Progenitor cell of endocrine pancreas (in vitro differentiated cells): ENCODE measurements around the gene LRRC59. TPM values are rescaled to one million over a fixed set of nuclear protein-coding genes. Genes with fewer than 3 reads are reported as not detected.

Source experiments
- DNase-seq: peaks from one replicate; pipeline ENCODE4 v3.0.0; 2021; ENCODE audit warnings: low spot score; ENCODE audit not compliant: unreplicated experiment
- H3K27ac Mint-ChIP-seq: 2 replicates; pipeline ENCODE4 v1.8.0; 2021; ENCODE audit warnings: mild to moderate bottlenecking, moderate library complexity, mixed read lengths
- H3K27me3 Mint-ChIP-seq: 2 replicates; pipeline ENCODE4 v1.8.0; 2021; ENCODE audit warnings: mixed read lengths
- H3K36me3 Mint-ChIP-seq: 2 replicates; pipeline ENCODE4 v1.8.0; 2022; ENCODE audit warnings: mixed read lengths; ENCODE audit not compliant: insufficient read depth
- H3K4me1 Mint-ChIP-seq: 2 replicates; pipeline ENCODE4 v1.8.0; 2021; ENCODE audit warnings: low read depth, mixed read lengths
- H3K4me3 Mint-ChIP-seq: 2 replicates; pipeline ENCODE4 v1.8.0; 2021; ENCODE audit warnings: low read depth, mild to moderate bottlenecking, moderate library complexity, mixed read lengths
- H3K9me3 Mint-ChIP-seq: 2 replicates; pipeline ENCODE4 v1.8.0; 2021; ENCODE audit warnings: low read depth, mixed read lengths
- total RNA-seq: library from RNA; stranded (reverse); gene quantifications from 2 replicates; pipeline ENCODE4 v1.2.1, GENCODE V29; 2021
- TF ChIP-seq, protein P1 (sequence below): fragments of 200-600 bp; sonication (generic); IDR thresholded peaks from one replicate; pipeline ENCODE4 v1.5.0; 2021; ENCODE audit warnings: antibody characterized with exemption, mild to moderate bottlenecking; ENCODE audit not compliant: unreplicated experiment

LRRC59 gene
- total RNA-seq, 1 donor from 2014 or later = 55.2 TPM

DNA sequence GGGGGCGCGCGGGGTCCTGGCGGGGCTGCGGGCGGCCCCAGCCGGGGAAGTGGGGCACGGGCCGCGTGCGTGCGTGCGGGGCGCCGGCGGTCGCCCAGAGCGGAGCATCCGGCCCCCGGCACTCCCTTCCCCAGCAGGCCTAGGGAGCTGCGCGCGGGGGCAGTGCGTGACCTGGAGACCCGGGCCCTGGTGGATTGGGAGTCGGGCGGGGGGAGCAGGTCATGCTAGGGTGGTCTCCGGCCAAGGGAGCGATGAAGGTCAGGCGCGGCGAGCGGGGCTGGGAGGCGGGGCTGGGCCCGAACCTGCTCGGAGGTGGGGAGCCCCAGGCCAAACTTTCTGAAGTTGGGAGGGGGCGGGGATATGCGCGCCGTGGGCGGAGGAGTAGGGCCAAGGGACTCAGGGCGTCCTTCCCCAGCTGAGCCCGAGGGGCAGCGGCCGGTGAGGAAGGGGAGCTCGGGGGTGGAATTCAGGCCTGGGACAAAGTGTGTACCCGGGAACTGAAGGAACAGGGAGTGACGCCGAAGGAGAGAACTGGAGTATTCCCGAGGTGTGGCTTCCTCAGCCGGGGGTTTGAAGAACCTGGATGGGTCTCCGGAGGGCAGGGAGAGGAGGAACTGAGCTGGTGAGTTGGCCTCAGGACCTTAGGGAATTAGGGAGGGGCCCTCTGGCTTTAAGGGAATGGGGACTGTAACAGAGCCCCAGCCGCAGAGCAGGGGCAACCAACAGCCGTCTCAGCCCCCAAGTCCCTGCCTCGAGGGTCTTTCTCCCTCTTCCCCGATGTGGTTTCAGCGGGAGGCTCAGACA lies 50.8 kb downstream of the LRRC59 start:
- Mint-ChIP-seq H3K4me3 (peak overlapping the region; percentile 90), H3K9me3 (no peaks in the 10 kb centered on the region), H3K36me3 (no peaks in the 10 kb centered on the region), H3K27ac (peak overlapping the region; percentile 93), H3K4me1 (peaks cover 10% of the 10 kb centered on the region), H3K27me3 (peaks cover 14% of the 10 kb centered on the region)
- DNase-seq = peak; percentile 50
- TF ChIP-seq, protein P1, sequence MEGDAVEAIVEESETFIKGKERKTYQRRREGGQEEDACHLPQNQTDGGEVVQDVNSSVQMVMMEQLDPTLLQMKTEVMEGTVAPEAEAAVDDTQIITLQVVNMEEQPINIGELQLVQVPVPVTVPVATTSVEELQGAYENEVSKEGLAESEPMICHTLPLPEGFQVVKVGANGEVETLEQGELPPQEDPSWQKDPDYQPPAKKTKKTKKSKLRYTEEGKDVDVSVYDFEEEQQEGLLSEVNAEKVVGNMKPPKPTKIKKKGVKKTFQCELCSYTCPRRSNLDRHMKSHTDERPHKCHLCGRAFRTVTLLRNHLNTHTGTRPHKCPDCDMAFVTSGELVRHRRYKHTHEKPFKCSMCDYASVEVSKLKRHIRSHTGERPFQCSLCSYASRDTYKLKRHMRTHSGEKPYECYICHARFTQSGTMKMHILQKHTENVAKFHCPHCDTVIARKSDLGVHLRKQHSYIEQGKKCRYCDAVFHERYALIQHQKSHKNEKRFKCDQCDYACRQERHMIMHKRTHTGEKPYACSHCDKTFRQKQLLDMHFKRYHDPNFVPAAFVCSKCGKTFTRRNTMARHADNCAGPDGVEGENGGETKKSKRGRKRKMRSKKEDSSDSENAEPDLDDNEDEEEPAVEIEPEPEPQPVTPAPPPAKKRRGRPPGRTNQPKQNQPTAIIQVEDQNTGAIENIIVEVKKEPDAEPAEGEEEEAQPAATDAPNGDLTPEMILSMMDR = no peak

DNA sequence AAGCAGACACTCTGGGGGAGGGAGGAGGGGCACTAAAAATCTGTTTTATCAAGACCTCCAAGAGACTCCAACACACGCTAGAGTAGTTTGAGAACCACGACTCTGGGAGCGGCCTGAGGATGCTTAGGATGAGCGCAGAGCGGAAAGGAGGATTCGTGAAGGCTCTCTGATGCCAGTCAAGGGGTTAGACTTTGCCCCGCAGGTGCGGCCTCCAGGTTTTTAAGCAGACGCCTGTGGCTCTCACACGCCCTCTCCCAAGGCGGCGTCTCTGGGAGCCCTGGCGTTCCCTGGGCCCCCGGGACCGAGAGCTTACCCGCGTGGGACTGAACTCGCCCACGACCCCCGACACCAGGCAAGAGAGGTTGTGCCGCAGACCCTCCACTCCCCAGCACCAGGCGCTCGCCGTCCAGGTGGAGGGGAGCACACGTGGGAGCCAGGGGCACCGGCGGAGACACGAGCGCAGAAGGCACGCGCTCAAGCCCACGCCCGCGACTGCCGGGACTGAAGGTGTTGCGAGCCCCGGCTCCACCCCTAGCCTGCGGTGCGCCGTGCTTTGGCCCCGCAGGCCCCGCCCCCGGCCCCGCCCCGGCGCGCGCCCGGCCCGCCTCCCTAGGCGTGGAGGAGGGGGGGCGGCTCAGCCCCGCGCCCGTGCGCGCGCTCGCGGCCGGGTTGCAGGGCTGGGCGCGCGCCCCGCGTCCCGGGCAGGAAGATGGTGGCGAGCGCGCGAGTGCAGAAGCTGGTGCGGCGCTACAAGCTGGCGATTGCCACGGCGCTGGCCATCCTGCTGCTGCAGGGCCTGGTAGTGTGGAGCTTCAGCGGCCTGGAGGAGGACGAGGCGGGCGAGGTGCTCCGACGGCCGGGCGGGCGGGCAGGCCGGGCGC lies 51.7 kb downstream of the LRRC59 start, which contains the start of gene XYLT2:
TSS of gene XYLT2 (plus strand) at position 695 of the 881 bp plus-strand sequence. CDS start at position 710, 15 bp downstream.
- peak within 1 kb of the TSS; percentile 93 for H3K27ac Mint-ChIP-seq
- peak within 1 kb of the TSS; percentile 90 for H3K4me3 Mint-ChIP-seq
- peaks cover 10% of the 10 kb centered on the region for H3K4me1 Mint-ChIP-seq
- H3K36me3 Mint-ChIP-seq = no peaks in the 10 kb centered on the region
- H3K27me3 Mint-ChIP-seq = peaks cover 14% of the 10 kb centered on the region
- no peaks in the 10 kb centered on the region for H3K9me3 Mint-ChIP-seq
- peak; percentile 79 for DNase-seq
- TF ChIP-seq, protein P1 = no peak

DNA sequence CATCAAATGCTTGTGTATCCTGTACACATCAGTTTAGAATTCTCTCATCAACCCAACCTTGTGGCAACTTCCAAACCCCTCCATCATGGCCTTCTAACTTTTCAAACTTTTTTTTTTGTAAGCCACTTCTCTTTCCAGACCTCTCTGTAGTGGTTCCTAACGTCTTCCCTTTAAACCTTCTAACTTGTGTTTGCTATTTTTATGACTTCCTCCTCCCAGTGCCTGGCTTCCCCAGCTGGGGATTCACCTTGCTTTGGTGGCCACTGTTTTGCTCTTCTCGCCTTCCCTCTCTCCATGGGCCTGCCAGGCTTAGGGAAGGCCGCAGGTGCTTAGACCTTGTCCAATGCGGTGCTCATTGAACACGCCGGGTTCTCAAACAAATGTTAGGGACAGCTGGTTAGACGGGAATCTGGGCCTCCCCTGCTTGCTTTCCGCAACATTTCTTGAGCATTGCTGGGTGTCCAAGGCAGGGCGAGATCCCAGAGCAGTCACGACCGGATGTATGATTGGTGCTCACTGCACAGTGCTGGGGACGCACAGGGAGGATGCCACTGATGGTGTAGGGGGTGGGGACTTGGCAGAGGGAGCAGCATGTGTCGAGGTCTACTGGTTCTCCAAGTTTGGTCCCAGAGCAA lies 52.5 kb downstream of the LRRC59 start:
- Mint-ChIP-seq H3K4me1 (peaks cover 10% of the 10 kb centered on the region), H3K27me3 (peaks cover 14% of the 10 kb centered on the region), H3K36me3 (no peaks in the 10 kb centered on the region), H3K4me3 (peak overlapping the region; percentile 74), H3K9me3 (no peaks in the 10 kb centered on the region), H3K27ac (no peak overlapping the region)
- DNase-seq = no peak
- TF ChIP-seq, protein P1 = no peak

DNA sequence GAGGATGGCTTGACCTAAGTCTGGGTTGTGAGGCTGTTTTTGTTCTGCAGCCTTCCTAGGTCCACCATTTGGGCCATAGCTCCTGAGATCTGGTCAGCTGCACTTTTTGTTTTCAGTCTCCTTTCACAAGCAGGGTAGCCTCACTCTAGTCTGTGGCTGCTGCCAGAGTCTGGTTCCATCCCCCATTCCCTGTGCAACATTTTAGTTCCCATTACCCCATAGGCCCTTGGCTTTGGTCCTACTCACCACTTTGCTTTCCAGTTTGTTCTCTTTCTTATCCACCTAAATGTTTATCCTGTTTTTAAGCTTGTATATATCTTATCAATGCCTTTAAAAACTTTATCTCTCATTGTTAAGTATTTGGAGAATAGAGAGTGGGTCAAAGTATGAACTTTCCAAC lies 57.9 kb downstream of the LRRC59 start:
- Mint-ChIP-seq H3K4me1 (no peaks in the 10 kb centered on the region), H3K36me3 (peaks cover 1% of the 10 kb centered on the region), H3K27ac (no peak overlapping the region), H3K4me3 (no peak overlapping the region), H3K27me3 (peaks cover 5% of the 10 kb centered on the region), H3K9me3 (peaks cover 11% of the 10 kb centered on the region)
- TF ChIP-seq, protein P1 = no peak
- DNase-seq = no peak

DNA sequence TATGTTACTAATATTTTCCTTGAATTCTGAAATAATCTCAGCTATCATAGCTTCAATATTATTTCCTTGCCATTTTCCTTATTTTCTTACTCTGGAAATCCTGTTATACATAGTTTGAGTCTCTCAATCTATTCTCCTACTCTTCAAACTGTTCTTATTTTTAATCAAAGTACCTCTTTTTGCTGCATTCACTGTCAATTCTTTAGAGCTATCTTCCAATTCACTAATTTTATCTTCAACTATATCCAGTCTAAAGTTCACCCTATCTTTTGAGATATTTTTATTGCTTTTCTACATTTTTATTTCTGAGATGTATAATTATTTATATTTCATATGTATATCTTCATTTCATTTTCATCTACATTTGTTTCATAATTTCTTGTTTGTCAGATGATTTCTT lies 58.7 kb downstream of the LRRC59 start:
- Mint-ChIP-seq H3K4me3 (no peak overlapping the region), H3K27ac (no peak overlapping the region), H3K27me3 (peaks cover 4% of the 10 kb centered on the region), H3K36me3 (peaks cover 1% of the 10 kb centered on the region), H3K4me1 (no peaks in the 10 kb centered on the region), H3K9me3 (peaks cover 11% of the 10 kb centered on the region)
- TF ChIP-seq, protein P1 = no peak
- no peak for DNase-seq
